VCaP (cell line): ENCODE data around the gene H2BK1.
A peak's percentile ranks its signal among the peaks of the same experiment; 100 is the strongest.

Experiments used
- H3K27ac ChIP-seq: fragments of 450-650 bp; 2 replicates; pipeline ENCODE4 v1.5.1; 2017
- CTCF ChIP-seq: fragments of 450-650 bp; conservative IDR thresholded peaks from 2 replicates; pipeline ENCODE4 v1.5.1; 2017; ENCODE audit warnings: mild to moderate bottlenecking, moderate library complexity

Gene H2BK1

GRCh38 chr7:151248346-151249033, 38.2 kb upstream of the H2BK1 start, which contains the start of gene SMARCD3:
TSS of gene SMARCD3 (minus strand) at chr7:151248694. CDS start at chr7:151248562, 132 bp downstream.
- no peak for TF ChIP-seq CTCF
- peak within 1 kb of the TSS; percentile 84 for H3K27ac ChIP-seq

GRCh38 chr7:151247611-151248345, 37.5 kb upstream of the H2BK1 start:
- TF ChIP-seq CTCF: no peak
- peak overlapping the region; percentile 84 for H3K27ac ChIP-seq

GRCh38 chr7:151246851-151247580, 36.7 kb upstream of the H2BK1 start:
- no peak for TF ChIP-seq CTCF
- no peak overlapping the region; the same call in 1 of the 2 replicates for H3K27ac ChIP-seq

- no peak for TF ChIP-seq CTCF
- no peak overlapping the region for H3K27ac ChIP-seq
Observed at GRCh38 chr7:151246102-151246850, 36.0 kb upstream of the H2BK1 start.

GRCh38 chr7:151245360-151246101, 35.2 kb upstream of the H2BK1 start:
- TF ChIP-seq CTCF: peak; percentile 86
- H3K27ac ChIP-seq: peak overlapping the region; percentile 37; the same call in 1 of the 2 replicates

GRCh38 chr7:151244841-151245346, 34.6 kb upstream of the H2BK1 start:
- TF ChIP-seq CTCF: no peak
- peak overlapping the region; percentile 37; the same call in 1 of the 2 replicates for H3K27ac ChIP-seq
